Activated naive CD4-positive, alpha-beta T cell treated with Interleukin-2 at 50 U/mL for 16 hours (primary cell): Measurements from ENCODE around the gene MCRS1.
"Not testable (repeated sequence)": the region's sequence is repeated elsewhere in the genome, so short reads cannot be mapped to it uniquely, and the experiment has no call there.

Experiments used
- DNase-seq: peaks from one replicate; pipeline ENCODE4 v3.0.0-alpha.2; 2020

The MCRS1 gene, protein sequence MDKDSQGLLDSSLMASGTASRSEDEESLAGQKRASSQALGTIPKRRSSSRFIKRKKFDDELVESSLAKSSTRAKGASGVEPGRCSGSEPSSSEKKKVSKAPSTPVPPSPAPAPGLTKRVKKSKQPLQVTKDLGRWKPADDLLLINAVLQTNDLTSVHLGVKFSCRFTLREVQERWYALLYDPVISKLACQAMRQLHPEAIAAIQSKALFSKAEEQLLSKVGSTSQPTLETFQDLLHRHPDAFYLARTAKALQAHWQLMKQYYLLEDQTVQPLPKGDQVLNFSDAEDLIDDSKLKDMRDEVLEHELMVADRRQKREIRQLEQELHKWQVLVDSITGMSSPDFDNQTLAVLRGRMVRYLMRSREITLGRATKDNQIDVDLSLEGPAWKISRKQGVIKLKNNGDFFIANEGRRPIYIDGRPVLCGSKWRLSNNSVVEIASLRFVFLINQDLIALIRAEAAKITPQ

DNA sequence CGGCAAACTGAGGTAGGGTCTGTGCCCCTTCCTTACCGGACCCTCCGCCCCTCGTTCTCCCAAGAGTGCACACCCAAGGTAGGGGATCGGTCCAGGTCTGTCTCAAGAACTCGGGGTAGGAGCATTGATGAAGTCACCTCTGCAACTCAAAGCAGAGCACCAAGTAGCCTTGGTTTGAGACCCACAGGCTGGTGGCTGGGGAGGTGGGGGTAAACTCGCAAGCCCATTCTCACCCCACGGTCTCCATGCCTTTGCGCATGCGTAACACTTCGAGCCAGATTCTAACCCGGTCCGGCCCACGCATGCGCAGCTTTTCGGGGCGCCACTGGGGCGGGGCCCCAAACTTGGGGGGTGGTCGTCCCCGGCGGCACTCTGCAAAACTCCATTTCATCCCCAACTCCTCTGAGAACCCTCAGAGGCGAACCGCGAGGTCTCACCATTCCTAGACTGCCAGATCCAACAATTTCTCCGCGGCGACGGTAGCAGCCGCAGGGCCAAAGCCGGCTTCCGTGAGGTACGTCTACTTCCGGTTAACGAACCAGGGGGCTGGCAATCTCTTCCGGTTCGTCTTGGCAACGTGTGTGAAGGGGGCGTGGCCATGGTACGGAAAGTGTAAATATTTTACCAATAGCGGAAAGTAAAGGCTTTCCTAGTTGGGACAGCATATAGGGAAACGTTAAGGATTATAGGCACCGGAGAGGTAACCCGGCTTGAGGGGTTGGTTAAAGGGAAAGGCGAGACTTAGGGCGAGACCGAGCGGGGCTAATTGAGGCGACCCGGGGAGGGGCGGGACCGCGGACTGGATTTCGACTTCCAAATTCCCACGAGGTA is at the start of gene MCRS1:
Gene MCRS1, minus strand, starts transcription at position 532 of the 831 bp plus-strand sequence. CDS start 1,411 bp downstream, outside the sequence.
- peak; percentile 87 for DNase-seq

DNA sequence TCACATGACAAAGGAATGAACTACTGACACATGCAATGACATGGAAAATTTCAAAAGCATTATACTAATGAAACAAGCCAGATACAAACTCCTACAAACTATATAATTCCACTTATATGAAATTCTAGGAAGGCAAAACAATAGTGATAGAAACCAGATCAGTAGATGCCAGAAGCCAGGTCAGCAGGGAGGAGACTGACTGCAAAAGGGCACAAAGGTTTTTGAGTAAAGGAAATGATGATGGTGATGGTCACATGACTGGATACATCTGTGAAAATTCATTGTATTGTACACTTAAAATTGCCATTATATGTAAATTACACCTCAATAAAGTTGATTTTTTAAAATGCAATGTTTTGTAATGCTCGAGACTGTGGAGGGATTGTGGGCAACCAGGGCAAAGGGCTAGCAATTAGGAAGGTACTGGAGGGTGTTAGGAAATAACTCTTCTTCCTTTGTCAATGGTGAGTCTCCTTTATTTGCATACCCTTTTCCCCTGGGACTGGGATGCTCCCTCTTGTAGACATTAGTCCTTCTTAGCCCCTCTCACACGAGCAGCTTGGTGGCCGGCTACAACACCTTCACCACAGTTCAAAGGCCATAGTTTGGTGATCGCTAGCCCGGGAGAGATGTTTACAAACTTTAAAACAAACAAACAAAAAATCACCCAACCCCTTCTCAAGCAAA is 48.7 kb upstream of the MCRS1 start:
- no peak for DNase-seq

DNA sequence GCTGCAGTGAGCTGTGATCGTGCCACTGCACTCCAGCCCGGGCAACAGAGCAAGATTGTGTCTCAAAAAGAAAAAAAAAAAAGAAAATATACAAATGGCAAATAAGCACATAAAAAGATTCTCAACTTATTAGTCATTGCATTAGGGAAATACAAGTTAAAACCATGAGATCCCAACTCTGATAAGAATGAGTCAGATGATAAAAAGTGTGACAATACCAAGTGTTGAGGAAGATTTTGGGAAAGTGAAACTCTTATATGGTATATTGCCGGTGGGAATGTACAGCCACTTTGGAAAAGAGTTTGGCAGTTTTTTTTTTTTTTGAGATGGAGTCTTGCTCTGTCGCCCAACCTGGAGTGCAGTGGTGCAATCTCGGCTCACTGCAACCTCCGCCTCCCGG is 47.8 kb upstream of the MCRS1 start:
- no peak for DNase-seq

DNA sequence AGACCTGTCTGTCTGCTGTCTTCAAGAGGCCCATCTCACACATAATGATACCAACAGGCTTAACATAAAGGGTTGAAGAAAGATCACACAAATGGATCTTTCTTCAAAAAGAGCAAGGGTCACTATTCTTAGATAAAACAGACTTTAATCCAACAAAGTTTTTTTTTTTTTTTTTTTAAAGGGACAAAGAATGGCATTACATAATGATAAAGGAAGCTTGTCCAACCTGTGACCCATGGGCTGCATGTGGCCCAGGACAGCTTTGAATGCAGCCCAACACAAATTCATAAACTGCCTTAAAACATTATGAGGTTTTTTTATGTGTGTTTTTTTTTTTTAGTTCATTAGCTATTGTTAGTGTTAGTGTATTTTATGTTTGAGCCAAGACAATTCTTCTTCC is 44.3 kb upstream of the MCRS1 start:
- no peak for DNase-seq

DNA sequence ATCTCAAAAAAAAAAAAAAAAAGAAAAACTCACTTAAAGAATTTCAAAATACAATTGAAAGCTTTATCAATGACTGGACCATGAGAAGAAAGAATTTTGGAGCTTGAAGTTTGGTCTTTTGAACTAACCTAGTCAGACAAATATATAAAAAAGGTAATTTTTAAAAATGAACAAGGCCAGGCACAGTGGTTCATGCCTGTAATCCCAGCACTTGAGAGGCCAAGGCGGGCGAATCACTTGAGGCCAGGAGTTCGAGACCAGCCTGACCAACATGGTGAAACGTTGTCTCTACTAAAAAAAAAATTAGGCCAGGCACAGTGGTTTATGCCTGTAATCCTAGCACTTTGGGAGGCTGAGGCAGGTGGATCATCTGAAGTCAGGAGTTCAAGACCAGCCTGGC is 42.8 kb upstream of the MCRS1 start:
- not testable (repeated sequence) for DNase-seq

DNA sequence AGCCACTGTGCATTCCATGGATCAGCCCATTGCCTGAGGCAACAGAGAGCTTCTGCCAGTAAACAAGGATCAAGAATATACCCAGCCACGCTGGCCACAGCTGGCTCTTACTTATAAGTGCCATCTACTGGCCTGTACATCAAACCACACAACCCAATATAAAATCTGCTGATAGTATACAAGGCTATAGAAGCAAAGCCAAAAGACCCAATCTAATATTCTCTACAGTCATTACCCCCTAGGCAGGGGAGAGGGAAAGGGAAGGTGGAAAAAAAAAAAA is 41.9 kb upstream of the MCRS1 start:
- no peak for DNase-seq

DNA sequence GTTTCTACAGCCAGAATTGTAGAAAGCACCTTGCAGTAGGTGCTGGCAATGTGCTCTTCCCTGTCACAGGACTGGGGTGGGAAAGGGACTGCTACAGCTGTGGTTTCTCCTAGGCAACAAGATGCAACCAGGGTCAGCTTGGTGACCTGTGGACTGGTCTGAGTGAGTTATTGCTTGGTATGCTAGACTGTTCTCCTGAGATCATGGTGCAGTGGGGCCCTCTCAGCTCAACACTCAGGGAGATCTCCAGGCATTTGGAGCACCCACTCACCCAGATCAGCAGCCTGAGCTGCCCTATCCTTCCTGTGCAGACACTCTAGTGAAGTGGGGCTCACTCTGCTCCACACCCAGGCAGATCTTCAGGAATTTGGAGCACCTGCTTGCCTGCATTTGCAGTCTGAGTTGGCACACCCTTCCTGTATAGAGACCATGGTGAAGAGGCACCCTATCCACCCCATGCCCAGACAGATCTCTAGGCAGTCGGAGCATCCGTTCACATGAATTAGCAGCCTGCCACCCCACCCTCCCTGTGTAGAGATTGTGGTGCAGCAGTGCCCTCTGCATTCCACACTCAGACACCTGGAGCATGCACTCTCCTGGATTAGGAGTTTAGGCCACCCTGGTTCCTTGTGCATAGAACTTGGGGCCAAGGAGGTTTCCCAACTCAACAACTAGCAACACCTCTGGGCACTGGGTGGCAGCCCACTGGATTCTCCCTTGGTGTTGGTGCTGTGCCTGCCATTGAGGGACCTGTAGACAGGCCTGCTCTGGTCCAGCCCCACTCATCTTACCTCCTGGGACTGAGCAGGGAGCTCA is 41.3 kb upstream of the MCRS1 start:
- DNase-seq, result no peak

DNA sequence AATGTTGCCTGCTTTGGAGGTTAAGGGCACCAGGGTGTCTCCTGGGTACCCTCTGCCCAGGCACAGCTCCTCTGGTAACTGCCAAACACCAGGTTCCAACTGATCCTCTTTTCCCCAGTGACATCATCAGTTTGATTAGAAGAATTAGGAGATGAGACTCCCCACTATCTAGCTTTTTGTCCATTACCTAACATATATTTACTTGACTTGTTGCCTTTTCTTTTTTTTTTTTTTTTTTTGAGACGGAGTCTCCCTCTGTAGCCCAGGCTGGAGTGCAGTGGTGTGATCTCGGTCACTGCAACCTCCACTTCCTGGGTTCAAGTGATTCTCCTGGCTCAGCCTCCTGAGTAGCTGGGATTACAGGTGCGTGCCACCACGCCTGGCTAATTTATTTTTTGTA is 37.6 kb upstream of the MCRS1 start, which contains the start of gene FAM186B:
Gene FAM186B, minus strand, starts transcription at position 101 of the 400 bp plus-strand sequence. CDS start 162 bp downstream, outside the sequence.
- not testable (repeated sequence) for DNase-seq

DNA sequence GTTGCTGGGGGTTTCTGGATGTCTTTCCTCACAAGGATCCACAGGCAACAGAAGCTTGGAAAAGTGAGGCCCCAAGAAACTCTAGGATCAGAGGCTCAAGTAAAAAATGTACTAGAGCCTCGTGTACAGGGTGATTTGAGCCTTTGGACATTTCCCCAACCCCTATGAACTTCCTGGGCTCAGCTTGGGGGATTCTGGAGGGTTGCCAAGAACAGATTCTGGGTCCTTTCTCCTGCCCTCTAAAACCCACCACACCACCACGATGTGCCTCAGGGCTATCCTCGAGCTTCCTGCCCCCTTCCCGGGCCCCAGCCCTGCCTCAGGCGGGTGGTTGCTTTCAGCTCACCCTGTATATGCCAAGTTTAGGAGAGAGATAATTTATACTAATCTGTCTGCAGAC is 36.9 kb upstream of the MCRS1 start:
- no peak for DNase-seq

DNA sequence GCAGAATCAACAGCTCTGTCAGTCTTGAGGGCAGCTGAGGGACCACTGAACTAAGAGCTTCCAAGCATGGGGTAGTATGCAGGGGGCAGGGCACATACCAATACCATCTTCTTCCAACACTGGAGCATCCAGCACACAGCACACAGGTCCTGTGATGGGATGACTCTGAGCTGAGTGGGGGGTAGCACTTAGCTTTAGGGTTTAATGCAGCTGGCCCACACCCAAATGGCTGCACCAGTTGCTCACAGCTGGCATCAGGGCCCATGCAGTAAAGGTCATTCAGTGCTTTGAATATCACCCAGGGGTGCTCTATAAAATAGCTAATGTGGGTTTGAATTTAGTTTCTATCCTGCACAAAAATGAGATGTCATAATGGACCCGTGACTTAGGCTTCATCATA is 35.8 kb upstream of the MCRS1 start:
- DNase-seq, result no peak

DNA sequence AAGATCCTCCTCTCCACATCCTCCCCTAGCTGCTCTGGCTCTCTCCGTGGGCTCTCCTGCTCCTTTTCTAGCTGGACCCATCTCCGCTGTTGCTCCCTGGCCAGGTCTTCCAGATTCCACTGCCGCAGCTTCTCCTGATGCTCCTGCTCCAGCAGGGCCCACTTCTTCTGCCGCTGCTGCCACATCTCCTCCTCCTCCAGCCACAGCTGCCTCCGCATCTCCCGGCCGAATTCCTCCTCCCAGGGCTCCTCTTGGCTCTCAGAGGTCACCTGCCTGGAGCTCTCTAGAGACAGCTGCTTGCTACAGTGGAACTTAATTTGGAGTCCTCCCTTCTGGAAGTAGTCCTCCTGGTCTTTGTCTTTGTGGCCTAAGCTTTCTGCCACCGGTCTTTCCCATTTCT is 32.0 kb upstream of the MCRS1 start:
- no peak for DNase-seq

DNA sequence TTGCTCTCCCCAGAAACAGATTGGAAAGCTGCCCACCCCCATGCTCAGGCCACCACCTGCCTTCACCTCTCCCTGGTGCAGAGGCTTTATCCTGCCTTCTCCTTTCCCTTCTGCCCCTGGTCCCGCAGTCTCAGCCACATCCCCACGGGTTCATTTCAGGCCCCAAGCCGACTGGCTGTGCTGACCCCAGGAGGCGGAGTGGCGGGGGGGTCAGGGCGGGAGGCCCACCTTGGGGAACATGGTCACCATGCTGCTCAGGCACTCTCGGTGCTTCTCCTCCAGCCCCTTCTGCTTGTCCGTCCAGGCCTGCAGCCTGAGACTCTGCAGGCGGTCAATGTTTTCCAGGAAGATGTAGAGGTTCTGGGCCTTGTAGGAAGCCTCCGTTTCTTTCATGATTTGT is 30.6 kb upstream of the MCRS1 start:
- no peak for DNase-seq

DNA sequence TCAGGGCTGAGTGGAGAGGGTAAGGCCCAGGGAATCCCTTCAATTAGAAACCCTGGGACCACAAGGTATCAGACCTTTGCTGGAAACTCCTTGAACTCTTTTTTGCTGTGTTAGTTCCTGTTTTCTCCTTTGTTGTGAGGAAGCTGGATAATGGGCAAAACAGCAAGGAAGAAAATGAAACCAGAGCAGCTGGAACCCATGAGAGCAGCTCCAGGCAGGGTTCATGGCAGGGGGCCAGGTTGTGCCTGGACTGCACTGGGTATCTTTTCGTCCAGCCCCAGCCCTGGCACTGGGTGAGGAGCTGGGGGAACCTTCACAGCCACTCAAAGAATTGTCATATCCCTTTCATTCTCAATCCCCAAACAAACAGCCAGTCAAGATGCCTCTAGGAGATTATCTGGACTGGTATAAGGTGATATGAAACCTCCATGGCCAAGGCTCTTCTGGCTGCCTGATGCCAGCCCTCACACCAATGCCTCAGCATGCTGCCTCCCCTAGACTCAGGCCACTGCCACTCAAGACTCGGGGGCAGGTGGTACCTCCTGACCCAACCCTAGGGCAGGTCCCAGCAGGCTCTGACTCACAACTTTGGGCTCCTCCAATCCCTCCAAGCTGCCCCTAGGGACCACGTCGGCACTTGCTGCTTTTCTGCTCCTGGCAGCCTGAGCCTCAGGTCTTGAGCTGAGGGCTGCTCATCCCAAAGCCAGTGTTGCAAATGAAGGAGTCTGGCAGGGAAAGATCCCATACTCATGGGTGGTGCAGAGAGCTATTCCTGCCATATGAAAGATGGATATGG is 21.0 kb upstream of the MCRS1 start:
- DNase-seq, result no peak

DNA sequence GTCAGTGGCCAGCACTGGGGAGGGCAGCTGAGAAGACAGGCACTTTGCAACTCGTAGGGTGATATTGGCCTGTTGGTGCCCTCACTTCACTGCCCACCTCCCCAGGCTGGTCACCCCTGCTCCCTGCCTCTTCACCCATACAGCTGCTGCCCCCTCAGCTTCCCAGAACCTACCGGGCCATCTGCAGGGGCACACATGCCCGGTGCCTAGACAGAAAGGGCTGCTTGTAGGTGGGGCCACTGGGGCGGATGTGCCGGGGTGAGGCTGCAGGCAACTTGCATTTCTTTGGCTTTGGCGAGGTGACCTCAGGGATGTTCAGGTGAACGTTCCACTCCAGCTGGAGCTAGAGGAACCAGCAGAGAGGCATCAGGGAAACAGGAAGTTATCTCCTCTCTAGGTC is 20.3 kb upstream of the MCRS1 start:
- no peak for DNase-seq

DNA sequence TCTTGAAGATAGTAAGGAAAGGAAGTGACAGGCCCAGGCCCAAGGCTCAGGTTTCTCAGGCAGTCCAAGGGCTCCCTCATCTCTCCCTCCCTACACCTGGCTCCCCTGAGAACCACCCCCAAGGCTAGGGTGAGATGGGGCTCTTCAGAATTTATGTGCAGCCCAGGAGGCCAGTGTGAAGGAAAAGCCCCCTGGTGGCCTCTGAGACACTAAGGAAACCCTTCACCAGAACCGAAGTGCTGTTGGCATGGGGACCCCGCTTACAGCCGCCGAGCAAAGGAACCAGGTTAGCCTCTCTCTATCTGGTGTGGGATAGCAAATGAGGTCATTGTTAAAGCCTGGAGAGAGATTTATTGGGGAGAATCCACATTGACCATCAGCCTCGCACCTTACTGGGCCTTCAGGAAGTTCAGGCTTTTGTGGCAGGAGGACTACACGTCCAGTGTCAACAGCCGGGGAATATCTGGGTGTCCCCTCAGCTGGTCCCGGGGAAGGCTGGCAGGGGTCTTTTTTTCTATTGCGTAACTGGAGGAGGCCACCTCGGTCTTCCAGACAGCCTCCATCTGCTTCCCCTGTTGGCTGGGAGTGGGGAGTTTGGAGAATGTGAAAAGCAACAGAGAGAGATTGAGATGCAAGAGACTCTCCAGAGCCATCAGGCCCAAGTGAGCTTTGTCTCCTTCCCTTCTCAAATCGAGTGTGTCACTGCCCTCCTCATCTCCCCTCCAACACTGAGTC is 19.4 kb upstream of the MCRS1 start:
- DNase-seq, result no peak

DNA sequence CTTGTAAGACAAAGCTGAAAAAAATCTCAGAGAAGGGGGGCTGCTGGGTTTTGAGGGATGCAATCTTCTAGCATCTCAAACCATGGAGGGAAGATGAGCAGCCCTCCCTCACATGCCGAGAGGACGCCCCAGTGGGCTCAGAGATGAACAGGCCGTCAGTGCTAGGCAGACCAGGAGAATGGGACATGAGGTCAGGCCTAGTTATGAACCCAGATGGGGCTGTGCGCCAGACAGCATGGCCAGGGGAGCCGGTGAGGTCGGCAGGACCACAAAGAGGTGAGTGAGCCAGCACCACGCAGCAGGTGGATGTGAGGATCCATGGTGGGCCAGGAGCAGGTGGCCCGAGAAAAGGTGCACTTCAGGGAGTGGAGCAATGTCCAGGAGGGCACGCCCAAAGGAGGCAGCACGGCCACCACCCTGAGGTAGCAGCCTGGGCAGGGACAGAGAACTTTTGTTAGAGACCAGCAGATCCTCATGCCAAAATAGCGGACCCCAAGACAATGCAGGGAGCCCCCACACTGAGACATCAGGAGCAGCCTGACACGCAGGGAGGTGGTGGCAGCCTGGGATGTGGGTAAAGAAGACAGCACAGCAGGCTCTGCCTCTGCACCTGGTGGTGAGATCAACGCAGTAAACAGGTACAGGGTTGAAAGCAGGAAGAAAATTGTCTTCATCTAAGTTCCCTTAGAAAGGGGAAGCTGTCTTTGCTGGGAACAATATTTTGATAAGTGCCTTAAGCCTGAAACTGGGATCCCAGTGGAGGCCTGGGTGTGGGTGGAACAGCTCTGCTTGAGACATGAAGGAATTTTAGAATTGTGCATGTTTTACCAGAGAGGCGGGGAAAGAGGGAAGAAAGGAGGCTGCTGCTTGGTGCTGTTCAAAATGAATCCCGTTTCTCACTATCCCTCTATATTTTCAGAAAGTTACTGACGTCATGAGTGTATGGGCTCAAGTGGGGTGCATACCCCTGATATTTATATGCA is 17.8 kb upstream of the MCRS1 start:
- DNase-seq, result no peak

DNA sequence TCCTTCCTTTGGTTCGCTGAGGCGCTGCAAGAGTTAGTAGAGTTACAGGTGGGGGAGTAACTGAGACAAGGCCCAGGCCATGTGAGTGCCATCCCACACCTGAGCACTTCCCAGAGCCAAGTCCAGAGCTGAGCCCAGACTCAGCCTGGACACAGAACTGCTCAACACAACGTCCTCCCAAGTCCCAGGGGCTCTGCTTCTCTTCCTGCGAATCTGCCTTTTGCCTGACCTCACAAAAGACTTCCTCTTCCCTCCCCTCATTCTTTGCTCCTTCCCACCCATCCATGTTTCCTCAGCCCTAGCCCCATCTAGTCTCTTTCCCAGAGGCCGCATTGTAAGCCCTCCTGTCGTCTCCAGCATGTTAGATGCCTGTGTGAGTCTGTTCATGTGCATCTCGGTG is 16.6 kb upstream of the MCRS1 start:
- DNase-seq, result no peak

DNA sequence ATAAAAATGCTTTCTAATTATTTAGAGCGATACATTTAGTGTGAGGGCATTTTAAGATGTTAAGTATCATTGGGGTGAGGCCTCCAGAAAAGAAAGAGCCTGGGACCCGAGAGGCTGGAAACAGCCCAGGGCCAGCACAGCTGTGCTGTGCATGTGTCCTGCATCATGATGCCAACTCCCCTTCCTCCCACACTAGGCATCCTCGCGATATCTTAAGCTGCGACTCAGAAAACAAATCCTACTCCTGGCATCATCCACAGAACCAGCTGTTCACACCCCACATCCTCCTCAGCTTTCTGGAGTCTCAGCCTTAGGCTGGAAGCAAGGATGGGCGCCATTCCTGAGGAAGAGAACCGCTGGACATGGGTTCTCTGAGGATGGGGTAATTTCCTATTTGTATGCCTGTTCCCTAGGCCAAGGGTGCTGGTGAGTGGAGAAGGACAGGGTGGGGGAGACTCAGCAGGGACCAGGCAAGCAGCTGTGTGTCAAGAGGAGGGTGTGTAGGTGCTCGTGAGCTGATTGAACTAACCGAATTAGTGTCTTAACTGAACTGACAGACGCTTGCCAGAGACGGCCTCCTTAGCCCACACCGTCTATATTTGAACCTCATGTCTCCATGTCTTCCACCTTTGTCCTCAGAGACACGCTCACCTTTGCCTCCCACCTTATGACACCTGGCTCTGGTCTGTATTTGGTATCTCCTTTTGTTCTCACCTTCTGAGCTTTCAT is 15.6 kb upstream of the MCRS1 start:
- no peak for DNase-seq

DNA sequence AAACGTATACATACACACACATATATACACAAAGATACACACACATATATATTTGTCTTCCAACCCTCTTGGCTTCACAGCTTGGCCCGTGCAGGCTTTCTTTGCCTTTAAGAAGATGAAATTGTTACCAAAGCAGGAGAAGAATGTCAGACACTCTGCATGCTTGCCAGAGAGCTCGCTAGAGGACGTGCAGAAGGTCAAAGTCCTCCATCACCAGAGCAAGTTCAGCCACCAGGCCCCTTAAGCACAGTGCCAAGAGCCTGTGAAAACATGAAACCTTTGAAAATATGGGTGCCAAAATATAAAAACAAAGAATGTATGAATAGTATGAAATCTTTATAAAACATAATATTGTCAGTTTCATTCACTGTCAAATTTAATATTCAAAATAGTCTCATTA is 14.9 kb upstream of the MCRS1 start:
- DNase-seq, result no peak
